ENCODE results near the gene LRRC8E. TPM values are rescaled to one million over a fixed set of nuclear protein-coding genes. Genes with fewer than 3 reads are reported as not detected.

The LRRC8E gene
- polyA plus RNA-seq, 1 experiment = 4.1 TPM

DNA sequence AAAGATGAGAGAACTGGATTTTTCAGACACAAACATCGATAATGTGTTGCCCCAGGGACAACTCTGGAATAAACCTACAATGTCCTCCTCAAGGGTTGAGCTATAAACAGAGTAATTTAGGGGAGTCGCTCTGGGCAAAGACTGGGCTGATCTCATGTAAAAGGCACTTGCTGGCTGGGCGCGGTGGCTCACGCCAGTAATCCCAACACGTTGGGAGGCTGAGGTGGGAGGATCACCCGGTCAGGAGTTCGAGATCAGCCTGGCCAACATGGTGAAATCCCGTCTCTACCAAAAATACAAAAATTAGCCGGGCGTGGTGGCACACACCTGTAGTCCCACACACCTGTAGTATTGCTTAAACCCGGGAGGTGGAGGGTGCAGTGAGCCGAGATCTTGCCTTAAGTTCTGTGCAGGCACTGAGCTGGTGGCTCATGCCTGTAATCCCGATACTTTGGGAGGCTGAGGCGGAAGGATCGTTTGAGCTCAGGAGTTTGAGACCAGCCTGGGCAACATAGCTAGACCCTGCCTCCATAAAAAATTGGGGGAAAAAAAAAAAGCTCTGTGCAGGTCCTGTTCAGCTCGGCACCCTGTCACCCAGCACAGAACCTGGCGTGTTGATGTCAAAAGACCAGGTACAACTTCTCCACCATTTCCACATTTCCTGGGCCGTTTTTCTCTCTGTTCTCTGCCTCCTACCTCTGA, 53.7 kb downstream of the LRRC8E start:
- H3K27ac ChIP-seq (ENCODE audit: low read depth, low read length) = no peak overlapping the region
- DNase-seq (ENCODE audit: low read depth, low spot score) = no peak
- POLR2A ChIA-PET = interaction anchor here (0.6 kb wide), 1 partner anchor 507 kb away, joined by 4 read pairs; no protein-coding TSS in a partner anchor
- H3K27me3 ChIP-seq (ENCODE audit: control insufficient read depth, insufficient read depth, low read length) = no peaks in the 10 kb centered on the region
- CTCF ChIA-PET = interaction anchor here (0.8 to 3.9 kb wide), 5 partner anchors 13 to 310 kb away, joined by 3 to 57 read pairs (median 39); no protein-coding TSS in a partner anchor
- TF ChIP-seq, protein P1, sequence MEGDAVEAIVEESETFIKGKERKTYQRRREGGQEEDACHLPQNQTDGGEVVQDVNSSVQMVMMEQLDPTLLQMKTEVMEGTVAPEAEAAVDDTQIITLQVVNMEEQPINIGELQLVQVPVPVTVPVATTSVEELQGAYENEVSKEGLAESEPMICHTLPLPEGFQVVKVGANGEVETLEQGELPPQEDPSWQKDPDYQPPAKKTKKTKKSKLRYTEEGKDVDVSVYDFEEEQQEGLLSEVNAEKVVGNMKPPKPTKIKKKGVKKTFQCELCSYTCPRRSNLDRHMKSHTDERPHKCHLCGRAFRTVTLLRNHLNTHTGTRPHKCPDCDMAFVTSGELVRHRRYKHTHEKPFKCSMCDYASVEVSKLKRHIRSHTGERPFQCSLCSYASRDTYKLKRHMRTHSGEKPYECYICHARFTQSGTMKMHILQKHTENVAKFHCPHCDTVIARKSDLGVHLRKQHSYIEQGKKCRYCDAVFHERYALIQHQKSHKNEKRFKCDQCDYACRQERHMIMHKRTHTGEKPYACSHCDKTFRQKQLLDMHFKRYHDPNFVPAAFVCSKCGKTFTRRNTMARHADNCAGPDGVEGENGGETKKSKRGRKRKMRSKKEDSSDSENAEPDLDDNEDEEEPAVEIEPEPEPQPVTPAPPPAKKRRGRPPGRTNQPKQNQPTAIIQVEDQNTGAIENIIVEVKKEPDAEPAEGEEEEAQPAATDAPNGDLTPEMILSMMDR (IDR thresholded peaks at IDR 0.05; ENCODE audit: low read depth, low read length) = no peak
- H3K4me3 ChIP-seq (ENCODE audit: low read depth, low read length) = peak overlapping the region; percentile 96
- H3K9me3 ChIP-seq (ENCODE audit: control insufficient read depth, insufficient read depth, low read length) = peaks cover 3% of the 10 kb centered on the region; the same call in 1 of the 2 replicates

DNA sequence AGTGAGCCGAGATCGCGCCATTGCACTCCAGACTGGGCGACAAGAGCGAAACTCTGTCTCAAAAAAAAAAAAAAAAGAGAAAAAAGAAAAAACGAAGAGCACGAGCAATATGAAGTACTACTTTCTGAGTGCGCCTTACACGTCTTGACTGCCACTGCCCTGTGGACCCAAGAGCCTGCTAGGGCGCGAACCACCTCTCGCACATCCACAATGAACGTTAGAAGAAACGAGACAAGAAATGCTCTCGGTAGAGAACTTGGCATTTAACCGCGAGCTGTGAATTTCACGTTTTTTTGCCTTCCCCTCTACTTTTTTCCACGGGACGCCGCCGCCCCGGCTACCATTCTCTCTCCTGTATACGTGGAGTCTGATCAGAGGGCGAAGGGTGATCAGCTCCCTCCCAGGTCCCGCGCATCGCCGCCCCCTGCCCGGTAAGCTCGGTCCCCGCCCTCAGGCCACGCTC, 54.7 kb downstream of the LRRC8E start:
- Histone ChIP-seq H3K9me3 (ENCODE audit: control insufficient read depth, insufficient read depth, low read length) (peaks cover 3% of the 10 kb centered on the region; the same call in 1 of the 2 replicates), H3K27me3 (ENCODE audit: control insufficient read depth, insufficient read depth, low read length) (no peaks in the 10 kb centered on the region), H3K27ac (ENCODE audit: low read depth, low read length) (peak overlapping the region; percentile 93), H3K4me3 (ENCODE audit: low read depth, low read length) (peak overlapping the region; percentile 96)
- ChIA-PET POLR2A (interaction anchor here (0.7 to 2.4 kb wide), 7 partner anchors 13 to 212 kb away, joined by 3 to 22 read pairs (median 6); partner anchors contain the start of genes ELAVL1 and MAP2K7), CTCF (interaction anchor here (0.6 to 3.9 kb wide), 23 partner anchors 8 to 841 kb away, joined by 3 to 57 read pairs (median 8); partner anchors contain the start of genes LRRC8E, MAP2K7 and SNAPC2)
- TF ChIP-seq, protein P1 (IDR thresholded peaks at IDR 0.05; ENCODE audit: low read depth, low read length) = no peak
- DNase-seq (ENCODE audit: low read depth, low spot score) = no peak

DNA sequence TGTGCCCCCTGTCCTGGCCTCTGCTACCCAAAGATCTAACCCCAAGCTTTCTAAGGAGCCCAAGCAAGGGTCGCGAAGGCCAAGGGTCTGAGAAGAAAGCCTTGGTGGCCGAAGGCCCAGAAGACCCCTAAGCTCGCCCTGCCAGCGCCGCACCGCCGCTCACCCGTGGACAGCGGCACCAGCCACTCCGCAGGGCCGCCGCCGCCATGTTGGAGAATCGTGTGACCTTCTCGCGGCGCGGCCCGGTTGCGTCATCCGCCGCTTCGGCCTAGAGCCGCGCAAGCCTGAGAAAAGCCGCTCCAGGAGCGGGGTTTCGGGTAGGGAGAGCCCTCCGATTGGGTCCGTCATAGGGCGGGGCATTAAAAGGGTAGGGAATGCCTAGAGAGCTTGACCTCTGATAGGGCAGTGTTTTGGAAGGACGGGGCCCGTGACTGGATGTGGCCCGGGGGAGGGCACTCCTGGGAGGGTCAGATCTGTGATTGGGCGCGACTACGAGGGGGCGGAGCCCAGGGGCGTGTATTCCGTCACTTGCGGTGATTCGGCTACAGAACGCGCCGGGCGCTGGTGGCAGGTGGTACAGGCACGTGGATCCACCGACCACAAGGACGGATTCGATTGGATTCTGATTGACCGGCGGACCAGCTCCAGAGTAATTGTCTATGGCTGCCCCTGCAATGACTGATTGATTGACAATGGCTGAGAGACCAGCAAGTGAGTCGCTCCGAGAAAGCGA, 55.3 kb downstream of the LRRC8E start, which contains the start of gene TIMM44:
Gene TIMM44 (minus strand): TSS at position 223 of the 733 bp plus-strand sequence. CDS start 15 bp downstream, at position 208.
- Histone ChIP-seq H3K27me3 (ENCODE audit: control insufficient read depth, insufficient read depth, low read length) (no peaks in the 10 kb centered on the region), H3K4me3 (ENCODE audit: low read depth, low read length) (peak within 1 kb of the TSS; percentile 96), H3K9me3 (ENCODE audit: control insufficient read depth, insufficient read depth, low read length) (peaks cover 3% of the 10 kb centered on the region; the same call in 1 of the 2 replicates), H3K27ac (ENCODE audit: low read depth, low read length) (peak within 1 kb of the TSS; percentile 93)
- TF ChIP-seq, protein P1 (IDR thresholded peaks at IDR 0.05; ENCODE audit: low read depth, low read length) = no peak
- CTCF ChIA-PET = interaction anchor here (0.5 to 3.9 kb wide), 39 partner anchors 9 to 842 kb away, joined by 3 to 57 read pairs (median 6); partner anchors contain the start of genes LRRC8E, MAP2K7, SNAPC2 and ZNF414
- DNase-seq (ENCODE audit: low read depth, low spot score) = peak; percentile 99
- POLR2A ChIA-PET = interaction anchor here (0.7 to 2.4 kb wide), 8 partner anchors 12 to 311 kb away, joined by 3 to 22 read pairs (median 6); partner anchors contain the start of genes ELAVL1 and MAP2K7

DNA sequence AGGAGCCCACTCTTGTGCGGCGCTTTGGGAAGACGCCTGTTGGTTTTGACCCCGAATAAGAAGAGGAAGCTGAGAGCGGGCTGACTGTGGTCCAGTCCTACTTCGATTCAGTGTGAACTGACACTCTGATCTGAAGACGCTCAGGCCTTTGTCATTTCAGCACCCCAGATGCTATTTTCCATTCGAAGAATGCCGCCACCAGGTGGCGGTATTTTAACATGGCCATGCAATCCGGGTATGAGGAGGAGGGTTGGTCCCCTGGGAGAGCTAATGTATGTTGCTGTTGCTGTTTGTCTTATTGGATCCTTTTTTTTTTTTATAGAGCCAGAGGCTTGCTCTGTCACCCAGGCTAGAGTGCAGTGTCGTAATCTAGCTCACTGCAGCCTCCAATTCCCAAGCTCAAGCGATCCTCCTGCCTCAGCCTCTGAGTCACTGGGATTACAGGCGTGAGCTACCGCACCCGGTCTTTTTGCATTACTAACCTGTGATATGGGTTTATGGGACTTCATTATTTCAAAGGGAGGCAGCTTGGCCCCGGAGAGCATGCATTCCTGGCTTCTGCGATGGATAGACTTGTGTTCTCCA, 56.0 kb downstream of the LRRC8E start:
- POLR2A ChIA-PET = interaction anchor here (0.7 to 2.4 kb wide), 7 partner anchors 15 to 311 kb away, joined by 3 to 22 read pairs (median 5); partner anchors contain the start of genes ELAVL1 and MAP2K7
- CTCF ChIA-PET = interaction anchor here (0.5 to 3.9 kb wide), 43 partner anchors 10 to 1286 kb away, joined by 3 to 57 read pairs (median 5); partner anchors contain the start of genes ELAVL1, LRRC8E, MAP2K7 and SNAPC2
- H3K4me3 ChIP-seq (ENCODE audit: low read depth, low read length) = peak overlapping the region; percentile 71
- DNase-seq (ENCODE audit: low read depth, low spot score) = peak; percentile 79
- peaks cover 3% of the 10 kb centered on the region; the same call in 1 of the 2 replicates for H3K9me3 ChIP-seq (ENCODE audit: control insufficient read depth, insufficient read depth, low read length)
- TF ChIP-seq, protein P1 (IDR thresholded peaks at IDR 0.05; ENCODE audit: low read depth, low read length) = peak; percentile 84
- no peaks in the 10 kb centered on the region for H3K27me3 ChIP-seq (ENCODE audit: control insufficient read depth, insufficient read depth, low read length)
- peak overlapping the region; percentile 91 for H3K27ac ChIP-seq (ENCODE audit: low read depth, low read length)
